ENCODE data around the gene TACO1. TPM values are rescaled to one million over a fixed set of nuclear protein-coding genes. Genes with fewer than 3 reads are reported as not detected.

Gene TACO1
- total and polyA plus RNA-seq, 2 of the 4 experiments (the other 2 are of a cell fraction): 6.5 to 28.8 TPM

GRCh38 chr17:63634816-63635215 lies 34.1 kb downstream of the TACO1 start:
- DNase-seq: no peak
- ChIA-PET POLR2A (ENCODE audit: unreplicated experiment) (no interaction called here), CTCF (no interaction called here)
- Histone ChIP-seq H2AK9ac (replicated peaks; ENCODE audit: low read depth, low read length, poor library complexity) (no peak overlapping the region), H3K4me3 (ENCODE audit: insufficient read depth, low read depth, low read length) (no peak overlapping the region), H4K20me1 (ENCODE audit: insufficient read depth, low read length) (0 out of 2 replicates have a peak, but pooled peaks cover 4% of the 10 kb centered on the region), H3K9me3 (ENCODE audit: control insufficient read depth, insufficient read depth, low read length) (no peaks in the 10 kb centered on the region), H2BK20ac (ENCODE audit: low read depth, low read length) (no peak overlapping the region), H3K79me1 (ENCODE audit: low read depth in 1 of 2, low read length in 2 of 2) (peaks cover 20 to 30% of the 10 kb centered on the region in 2 experiments; a peak in 3 of 4 replicates), H3K4me2 (ENCODE audit: low read depth, low read length) (no peak overlapping the region), H3K27ac (ENCODE audit: insufficient read depth, low read length) (no peak overlapping the region), H3K9ac (ENCODE audit: low read depth, low read length) (no peak overlapping the region), H2AFZ (replicated peaks; ENCODE audit: low read length, poor library complexity) (no peak overlapping the region), H3K9me1 (ENCODE audit: insufficient read depth, low read length) (peaks cover 7% of the 10 kb centered on the region; the same call in 1 of the 2 replicates), H3K36me3 (ENCODE audit: control insufficient read depth, insufficient read depth, low read length) (peaks cover 14% of the 10 kb centered on the region), H3K18ac (ENCODE audit: low read depth, low read length) (no peak overlapping the region), H3K27me3 (ENCODE audit: control insufficient read depth, insufficient read depth, low read length) (no peaks in the 10 kb centered on the region), H3K14ac (replicated peaks; ENCODE audit: low read depth, low read length) (no peak overlapping the region), H2BK5ac (ENCODE audit: low read depth, low read length, poor library complexity, severe bottlenecking) (no peak overlapping the region), H3K4ac (ENCODE audit: low read depth, low read length) (no peak overlapping the region), H4K8ac (ENCODE audit: low read depth in 2 of 2, low read length in 2 of 2) (no peak overlapping the region), H3K4me1 (ENCODE audit: control insufficient read depth, insufficient read depth, low read length) (peaks cover 5% of the 10 kb centered on the region), H4K91ac (ENCODE audit: insufficient read depth, low read depth, low read length) (no peak overlapping the region), H3K23ac (ENCODE audit: low read depth, low read length) (no peak overlapping the region), H2BK15ac (ENCODE audit: low read depth, low read length) (no peak overlapping the region), H2BK120ac (ENCODE audit: low read depth, low read length) (no peak overlapping the region), H4K5ac (ENCODE audit: low read depth, low read length) (no peak overlapping the region), H3K56ac (ENCODE audit: extremely low read depth, insufficient read depth, low read length) (no peak overlapping the region), H2AK5ac (ENCODE audit: low read depth, low read length) (no peak overlapping the region)
- intact Hi-C loops (cut with micrococcal nuclease): no loop called here
- TF ChIP-seq ELK1 (IDR thresholded peaks at IDR 0.05; ENCODE audit: borderline replicate concordance, low read depth, low read length): no peak
- dilution Hi-C loops (cut with HindIII; ENCODE audit: low sequenced_read_pairs, unreplicated experiment): no loop called here
- no TSS peak for BruUV-seq (replicated peaks)
- WGBS, 2 experiments (ENCODE audit: extremely low coverage in 2 of 2, insufficient read length in 1 of 2): no CpG with 5 or more reads among the region's 1 CpG
- ATAC-seq (ENCODE audit: low read depth): no peak
- in situ Hi-C loops (cut with MboI; ENCODE audit: low sequenced_read_pairs): no loop called here
